VCaP (cell line): ENCODE results near the gene HTR5A.
A peak's percentile ranks its signal among the peaks of the same experiment; 100 is the strongest.

ENCODE experiments used
- H3K27ac ChIP-seq: fragments of 450-650 bp; 2 replicates; pipeline ENCODE4 v1.5.1; 2017
- TF ChIP-seq, protein P1 (sequence below): fragments of 450-650 bp; conservative IDR thresholded peaks from 2 replicates; pipeline ENCODE4 v1.5.1; 2017; ENCODE audit warnings: mild to moderate bottlenecking, moderate library complexity

The HTR5A gene

DNA sequence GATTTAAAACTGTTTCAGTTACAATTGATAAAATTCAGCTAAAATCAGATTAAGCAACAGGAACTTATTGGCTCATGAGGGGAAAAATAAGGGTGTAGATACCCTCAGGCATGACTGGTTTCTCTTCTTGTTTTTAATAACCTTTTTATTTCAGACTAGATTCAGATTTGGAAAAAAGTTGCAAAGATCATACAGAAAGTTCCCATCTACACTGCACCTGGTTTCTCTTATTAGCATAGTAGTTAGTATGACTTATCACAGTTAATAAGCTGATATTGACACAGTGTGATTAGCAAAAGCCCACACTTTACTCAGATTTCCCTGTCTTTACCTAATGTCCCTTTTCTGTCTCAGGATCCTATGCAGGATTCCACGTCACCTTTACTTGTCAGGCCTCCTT is 53.3 kb downstream of the HTR5A start:
- H3K27ac ChIP-seq = peak overlapping the region; percentile 47; the same call in 1 of the 2 replicates
- TF ChIP-seq, protein P1, sequence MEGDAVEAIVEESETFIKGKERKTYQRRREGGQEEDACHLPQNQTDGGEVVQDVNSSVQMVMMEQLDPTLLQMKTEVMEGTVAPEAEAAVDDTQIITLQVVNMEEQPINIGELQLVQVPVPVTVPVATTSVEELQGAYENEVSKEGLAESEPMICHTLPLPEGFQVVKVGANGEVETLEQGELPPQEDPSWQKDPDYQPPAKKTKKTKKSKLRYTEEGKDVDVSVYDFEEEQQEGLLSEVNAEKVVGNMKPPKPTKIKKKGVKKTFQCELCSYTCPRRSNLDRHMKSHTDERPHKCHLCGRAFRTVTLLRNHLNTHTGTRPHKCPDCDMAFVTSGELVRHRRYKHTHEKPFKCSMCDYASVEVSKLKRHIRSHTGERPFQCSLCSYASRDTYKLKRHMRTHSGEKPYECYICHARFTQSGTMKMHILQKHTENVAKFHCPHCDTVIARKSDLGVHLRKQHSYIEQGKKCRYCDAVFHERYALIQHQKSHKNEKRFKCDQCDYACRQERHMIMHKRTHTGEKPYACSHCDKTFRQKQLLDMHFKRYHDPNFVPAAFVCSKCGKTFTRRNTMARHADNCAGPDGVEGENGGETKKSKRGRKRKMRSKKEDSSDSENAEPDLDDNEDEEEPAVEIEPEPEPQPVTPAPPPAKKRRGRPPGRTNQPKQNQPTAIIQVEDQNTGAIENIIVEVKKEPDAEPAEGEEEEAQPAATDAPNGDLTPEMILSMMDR = no peak

DNA sequence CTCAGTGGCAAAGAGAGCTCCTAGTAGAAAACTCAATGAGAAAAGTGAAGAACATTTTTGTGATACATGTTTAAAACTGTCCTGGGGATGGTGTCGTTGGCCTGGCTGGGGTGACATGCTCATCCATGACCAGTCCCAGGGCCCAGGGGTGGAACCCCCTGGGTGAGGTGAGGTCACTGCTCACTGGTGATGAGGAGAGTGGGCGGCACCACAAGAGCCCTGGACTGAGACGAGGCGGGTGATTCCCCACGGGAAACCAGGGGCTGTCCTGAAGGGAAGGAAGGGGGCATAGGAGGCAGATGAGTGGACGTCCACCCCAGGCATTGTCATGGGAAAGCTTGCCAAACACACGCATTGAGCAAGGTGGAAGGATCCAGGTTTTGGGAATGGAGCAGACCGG is 54.6 kb downstream of the HTR5A start:
- TF ChIP-seq, protein P1 = no peak
- peak overlapping the region; percentile 52; the same call in 1 of the 2 replicates for H3K27ac ChIP-seq

- TF ChIP-seq, protein P1 = no peak
- H3K27ac ChIP-seq = no peak overlapping the region
These were observed 59.1 kb downstream of the HTR5A start for GRCh38 chr7:155129186-155129585.

DNA sequence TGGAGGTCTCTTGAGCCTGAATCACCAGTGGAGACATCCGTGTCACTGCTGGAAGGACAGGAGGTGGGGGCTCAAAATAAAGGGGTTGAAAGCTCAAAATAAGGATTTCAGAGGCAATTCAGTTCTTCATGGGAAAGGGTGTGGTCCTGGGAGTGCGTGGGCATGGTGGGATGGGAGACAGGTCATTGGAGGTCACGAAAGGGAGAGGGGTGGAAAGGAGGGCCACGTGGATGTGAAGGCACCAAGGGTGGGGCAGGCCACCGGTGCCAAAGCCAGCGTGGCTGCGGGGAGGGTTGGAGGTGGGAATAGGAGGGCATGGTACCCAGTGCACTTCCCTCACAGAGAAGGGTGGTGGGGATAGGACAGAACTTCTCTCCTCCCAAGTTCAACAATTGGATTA is 59.7 kb downstream of the HTR5A start:
- H3K27ac ChIP-seq = no peak overlapping the region

DNA sequence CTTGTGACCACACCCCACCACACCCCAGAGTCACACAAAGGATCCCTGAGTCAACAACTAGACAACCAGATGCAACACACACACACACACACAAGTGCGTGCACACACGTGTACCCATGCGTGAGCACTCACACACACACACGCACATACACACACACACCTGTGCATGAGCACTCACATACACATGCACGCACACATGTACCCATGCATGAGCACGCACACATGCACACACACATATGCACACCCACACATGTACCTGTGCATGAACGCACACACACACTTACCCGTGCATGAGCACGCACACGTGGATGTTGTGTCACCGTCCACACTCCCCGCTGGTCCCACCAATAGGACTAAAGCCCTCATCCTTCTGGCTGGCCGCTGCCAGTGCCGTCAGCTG is 60.4 kb downstream of the HTR5A start:
- no peak overlapping the region for H3K27ac ChIP-seq
- TF ChIP-seq, protein P1 = no peak

More for the DNA sequence above, 59.7 kb downstream of the HTR5A start:
- TF ChIP-seq, protein P1 = no peak

GRCh38 chr7:155131090-155131489 is 61.0 kb downstream of the HTR5A start:
- TF ChIP-seq, protein P1 = no peak
- H3K27ac ChIP-seq = no peak overlapping the region

GRCh38 chr7:155132431-155132830 is 62.3 kb downstream of the HTR5A start:
- TF ChIP-seq, protein P1 = no peak
- H3K27ac ChIP-seq = no peak overlapping the region
